Stomach (tissue), 4 donors: ENCODE data around the gene NYAP1.

Experiments
- CTCF ChIP-seq, 7 experiments: fragments of 450-650 bp in 4 of 7; fragments of 200-600 bp in 3 of 7; sonication (generic) in 3 of 7; IDR thresholded peaks; one replicate each; pipeline ENCODE4 v1.5.1; 2016 to 2019; ENCODE audit warnings: antibody characterized with exemption in 7 of 7, control low read depth in 2 of 7, mild to moderate bottlenecking in 1 of 7
- POLR2A ChIP-seq, 4 donors: fragments of 450-650 bp; IDR thresholded peaks; one replicate each; pipeline ENCODE4 v1.6.1; 2016; ENCODE audit warnings: antibody characterized with exemption in 4 of 4, control low read depth in 2 of 4, mild to moderate bottlenecking in 1 of 4, moderate library complexity in 1 of 4
- POLR2AphosphoS5 ChIP-seq, 3 donors: sonication (generic); formaldehyde crosslinking; IDR thresholded peaks; one replicate each; pipeline ENCODE4 v1.6.1; 2016; ENCODE audit warnings: antibody characterized with exemption in 3 of 3

GRCh38 chr7:100515072-100515532 is 31.4 kb downstream of the NYAP1 start:
- no peak for TF ChIP-seq POLR2A (IDR thresholded peaks at IDR 0.05)
- no peak for TF ChIP-seq POLR2AphosphoS5 (IDR thresholded peaks at IDR 0.05)
- no peak for TF ChIP-seq CTCF (IDR thresholded peaks at IDR 0.05)
